Measurements from ENCODE around the gene SEMA4D. TPM values are rescaled to one million over a fixed set of nuclear protein-coding genes. Genes with fewer than 3 reads are reported as not detected.

Gene SEMA4D
- polyA plus RNA-seq, 1 donor from 2014 or later = 34.0 TPM

DNA sequence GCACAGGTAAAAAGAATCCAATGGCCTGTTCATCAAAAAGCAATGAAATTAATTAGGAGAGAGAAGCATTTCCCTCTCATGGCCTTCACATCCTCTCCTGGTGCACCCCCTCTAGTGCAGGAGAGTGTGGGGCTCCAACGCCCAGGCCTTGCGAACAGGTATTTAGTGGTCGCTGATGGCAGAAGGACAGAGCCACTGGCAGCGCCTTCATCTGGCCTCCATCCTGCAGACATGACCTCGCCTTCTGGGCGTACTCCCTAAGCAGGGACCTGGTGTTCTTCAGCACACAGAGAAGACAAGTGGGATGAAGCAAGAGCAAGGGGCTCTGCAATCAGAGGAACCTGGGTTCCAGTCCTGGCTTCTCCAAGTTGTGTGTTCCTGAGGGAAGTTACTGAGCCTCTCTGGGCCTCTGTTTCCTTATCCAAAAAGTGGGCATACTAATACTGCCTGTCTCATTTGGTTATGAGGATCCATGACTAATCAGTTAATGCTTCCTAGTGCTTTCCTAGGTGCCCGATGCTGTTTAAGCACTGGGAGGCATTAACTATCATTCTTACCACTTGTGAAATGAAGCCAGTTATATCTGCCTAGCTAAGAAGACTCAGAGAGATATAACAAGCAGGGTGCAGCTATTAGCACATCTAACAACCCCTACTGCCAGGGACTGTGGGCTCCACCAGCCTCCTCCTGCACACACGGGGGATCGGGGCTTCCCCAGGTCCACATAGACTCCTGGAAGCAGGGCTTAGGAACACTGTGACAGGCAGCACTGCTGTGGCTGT lies 77.3 kb downstream of the SEMA4D start:
- Histone ChIP-seq H4K20me1 (ENCODE audit: insufficient read depth) (no peaks in the 10 kb centered on the region), H3K9ac (ENCODE audit: low read length) (no peak overlapping the region), H3K9me3 (ENCODE audit: low read length) (no peaks in the 10 kb centered on the region), H2AFZ (ENCODE audit: low read depth, low read length) (no peak overlapping the region), H3K27me3 (ENCODE audit: insufficient read depth, low read depth, low read length) (no peaks in the 10 kb centered on the region), H3K36me3 (ENCODE audit: insufficient read depth, low read length) (no peaks in the 10 kb centered on the region), H3K27ac (ENCODE audit: low read length) (no peak overlapping the region), H3K4me3 (ENCODE audit: low read length) (no peak overlapping the region), H3K79me2 (replicated peaks; ENCODE audit: insufficient read depth, low read length) (peaks cover 30% of the 10 kb centered on the region), H3F3A (ENCODE audit: insufficient read depth, low read length, poor library complexity, severe bottlenecking) (no peaks in the 10 kb centered on the region), H3K9me2 (ENCODE audit: insufficient read depth, low read length) (no peaks in the 10 kb centered on the region), H3K4me2 (ENCODE audit: low read length) (no peak overlapping the region)
- TF ChIP-seq SMC3 (conservative IDR thresholded peaks at IDR 0.05; ENCODE audit: poor library complexity) = no peak
- TF ChIP-seq, protein P1, sequence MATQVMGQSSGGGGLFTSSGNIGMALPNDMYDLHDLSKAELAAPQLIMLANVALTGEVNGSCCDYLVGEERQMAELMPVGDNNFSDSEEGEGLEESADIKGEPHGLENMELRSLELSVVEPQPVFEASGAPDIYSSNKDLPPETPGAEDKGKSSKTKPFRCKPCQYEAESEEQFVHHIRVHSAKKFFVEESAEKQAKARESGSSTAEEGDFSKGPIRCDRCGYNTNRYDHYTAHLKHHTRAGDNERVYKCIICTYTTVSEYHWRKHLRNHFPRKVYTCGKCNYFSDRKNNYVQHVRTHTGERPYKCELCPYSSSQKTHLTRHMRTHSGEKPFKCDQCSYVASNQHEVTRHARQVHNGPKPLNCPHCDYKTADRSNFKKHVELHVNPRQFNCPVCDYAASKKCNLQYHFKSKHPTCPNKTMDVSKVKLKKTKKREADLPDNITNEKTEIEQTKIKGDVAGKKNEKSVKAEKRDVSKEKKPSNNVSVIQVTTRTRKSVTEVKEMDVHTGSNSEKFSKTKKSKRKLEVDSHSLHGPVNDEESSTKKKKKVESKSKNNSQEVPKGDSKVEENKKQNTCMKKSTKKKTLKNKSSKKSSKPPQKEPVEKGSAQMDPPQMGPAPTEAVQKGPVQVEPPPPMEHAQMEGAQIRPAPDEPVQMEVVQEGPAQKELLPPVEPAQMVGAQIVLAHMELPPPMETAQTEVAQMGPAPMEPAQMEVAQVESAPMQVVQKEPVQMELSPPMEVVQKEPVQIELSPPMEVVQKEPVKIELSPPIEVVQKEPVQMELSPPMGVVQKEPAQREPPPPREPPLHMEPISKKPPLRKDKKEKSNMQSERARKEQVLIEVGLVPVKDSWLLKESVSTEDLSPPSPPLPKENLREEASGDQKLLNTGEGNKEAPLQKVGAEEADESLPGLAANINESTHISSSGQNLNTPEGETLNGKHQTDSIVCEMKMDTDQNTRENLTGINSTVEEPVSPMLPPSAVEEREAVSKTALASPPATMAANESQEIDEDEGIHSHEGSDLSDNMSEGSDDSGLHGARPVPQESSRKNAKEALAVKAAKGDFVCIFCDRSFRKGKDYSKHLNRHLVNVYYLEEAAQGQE (IDR thresholded peaks at IDR 0.05; ENCODE audit: borderline replicate concordance) = no peak
- TF ChIP-seq TAF1 (IDR thresholded peaks at IDR 0.05; ENCODE audit: low read depth) = no peak
- TF ChIP-seq EP300 (conservative IDR thresholded peaks at IDR 0.05; ENCODE audit: poor library complexity, severe bottlenecking) = no peak
- TF ChIP-seq RAD21 (conservative IDR thresholded peaks at IDR 0.05) = no peak
- no peak for TF ChIP-seq MXI1 (conservative IDR thresholded peaks at IDR 0.05; ENCODE audit: poor library complexity, severe bottlenecking)
- TF ChIP-seq POLR2AphosphoS5 (IDR thresholded peaks at IDR 0.05) = no peak
- TF ChIP-seq EZH2 (IDR thresholded peaks at IDR 0.05; ENCODE audit: borderline replicate concordance, insufficient read depth, low read length, poor library complexity, severe bottlenecking) = no peak
- TF ChIP-seq CTCF (IDR thresholded peaks at IDR 0.05; ENCODE audit: poor library complexity, severe bottlenecking) = no peak

- no peaks in the 10 kb centered on the region for H3K9me3 ChIP-seq (ENCODE audit: low read length)
- no peak overlapping the region for H3K9ac ChIP-seq (ENCODE audit: low read length)
- no peaks in the 10 kb centered on the region for H3K9me2 ChIP-seq (ENCODE audit: insufficient read depth, low read length)
- TF ChIP-seq POLR2AphosphoS5 (IDR thresholded peaks at IDR 0.05) (no peak), SMC3 (conservative IDR thresholded peaks at IDR 0.05; ENCODE audit: poor library complexity) (no peak), MXI1 (conservative IDR thresholded peaks at IDR 0.05; ENCODE audit: poor library complexity, severe bottlenecking) (no peak), RAD21 (conservative IDR thresholded peaks at IDR 0.05) (no peak), TAF1 (IDR thresholded peaks at IDR 0.05; ENCODE audit: low read depth) (no peak), CTCF (IDR thresholded peaks at IDR 0.05; ENCODE audit: poor library complexity, severe bottlenecking) (no peak), EP300 (conservative IDR thresholded peaks at IDR 0.05; ENCODE audit: poor library complexity, severe bottlenecking) (no peak), EZH2 (IDR thresholded peaks at IDR 0.05; ENCODE audit: borderline replicate concordance, insufficient read depth, low read length, poor library complexity, severe bottlenecking) (no peak)
- TF ChIP-seq, protein P1 (IDR thresholded peaks at IDR 0.05; ENCODE audit: borderline replicate concordance) = no peak
- peaks cover 3% of the 10 kb centered on the region for H3F3A ChIP-seq (ENCODE audit: insufficient read depth, low read length, poor library complexity, severe bottlenecking)
- no peak overlapping the region for H3K27ac ChIP-seq (ENCODE audit: low read length)
- no peak overlapping the region for H3K4me3 ChIP-seq (ENCODE audit: low read length)
- no peaks in the 10 kb centered on the region for H3K36me3 ChIP-seq (ENCODE audit: insufficient read depth, low read length)
- H3K4me2 ChIP-seq (ENCODE audit: low read length) = no peak overlapping the region
- H3K79me2 ChIP-seq (replicated peaks; ENCODE audit: insufficient read depth, low read length) = peaks cover 32% of the 10 kb centered on the region
- no peaks in the 10 kb centered on the region for H3K27me3 ChIP-seq (ENCODE audit: insufficient read depth, low read depth, low read length)
- H2AFZ ChIP-seq (ENCODE audit: low read depth, low read length) = no peak overlapping the region
- H4K20me1 ChIP-seq (ENCODE audit: insufficient read depth) = no peaks in the 10 kb centered on the region
Measured at GRCh38 chr9:89419978-89420394, 77.9 kb downstream of the SEMA4D start.
